HG03139 (cell line): ENCODE results near the gene SMPDL3A.
A peak's percentile ranks its signal among the peaks of the same experiment; 100 is the strongest.

ENCODE experiments used
- ATAC-seq: cut with Tn5 transposase; IDR thresholded peaks from one replicate; pipeline ENCODE4 v1.9.1; 2021; ENCODE audit not compliant: unreplicated experiment

The SMPDL3A gene

DNA sequence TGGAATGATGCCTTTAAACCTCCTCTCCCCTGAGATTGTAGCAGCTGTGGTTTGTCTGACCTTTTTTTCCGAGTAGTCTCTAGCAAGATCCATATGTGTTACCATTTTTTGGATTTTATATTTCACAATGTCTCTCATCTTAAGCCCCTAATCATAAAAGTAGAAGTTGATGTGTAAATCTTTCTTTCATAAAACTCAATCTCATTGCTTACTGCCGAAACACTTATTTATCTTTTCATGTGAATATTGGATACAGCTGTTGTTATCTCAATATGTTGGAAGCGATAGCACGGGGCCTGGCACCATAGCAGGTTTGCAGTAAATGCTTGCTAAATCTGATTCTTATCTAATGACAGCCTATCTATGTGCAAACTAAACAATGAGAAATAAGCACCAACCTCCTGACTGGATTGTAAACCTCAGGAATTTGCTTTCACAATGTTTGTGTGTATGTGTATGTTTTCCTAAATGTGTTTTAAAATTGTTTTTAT lies 14.2 kb downstream of the SMPDL3A start:
- no peak for ATAC-seq

DNA sequence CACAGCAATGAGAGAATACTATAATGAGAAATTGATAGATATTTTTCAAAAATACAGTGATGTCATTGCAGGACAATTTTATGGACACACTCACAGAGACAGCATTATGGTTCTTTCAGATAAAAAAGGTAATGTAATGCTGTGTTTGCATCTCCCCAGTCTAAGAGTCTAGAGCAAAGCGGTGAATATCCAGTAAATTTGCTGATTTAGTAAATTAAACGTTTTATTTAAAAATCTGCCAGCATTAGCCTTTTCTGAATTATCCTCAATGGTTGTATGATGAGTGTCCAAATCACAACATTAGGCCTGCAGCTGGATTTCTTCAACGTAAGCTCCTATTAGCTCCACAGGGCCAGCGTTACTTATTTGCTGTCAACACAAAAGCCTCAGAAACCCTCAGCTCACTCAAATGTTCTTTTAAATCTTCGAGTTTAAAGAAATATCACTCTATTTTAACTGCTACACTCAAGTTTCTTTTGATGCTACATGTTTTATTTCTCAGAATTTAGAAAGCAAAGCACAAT lies 16.0 kb downstream of the SMPDL3A start:
- no peak for ATAC-seq

DNA sequence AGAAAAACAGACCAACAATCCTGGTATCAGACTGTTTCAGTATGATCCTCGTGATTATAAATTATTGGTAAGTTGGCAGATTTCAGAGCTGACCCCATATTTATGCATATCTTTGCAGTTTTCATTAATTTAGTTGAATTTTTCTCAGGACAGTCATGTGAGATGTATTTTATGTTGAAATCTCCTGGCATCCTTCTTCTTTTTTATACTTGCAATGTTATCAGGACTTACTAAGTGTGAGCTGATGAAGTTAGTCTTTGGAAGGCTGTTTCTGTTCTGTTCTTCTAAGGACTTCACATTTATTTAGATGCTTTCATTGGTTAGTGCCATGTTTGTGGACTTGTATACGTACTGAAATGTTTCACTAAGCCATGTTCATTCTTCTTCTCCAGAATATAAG lies 17.2 kb downstream of the SMPDL3A start:
- no peak for ATAC-seq

DNA sequence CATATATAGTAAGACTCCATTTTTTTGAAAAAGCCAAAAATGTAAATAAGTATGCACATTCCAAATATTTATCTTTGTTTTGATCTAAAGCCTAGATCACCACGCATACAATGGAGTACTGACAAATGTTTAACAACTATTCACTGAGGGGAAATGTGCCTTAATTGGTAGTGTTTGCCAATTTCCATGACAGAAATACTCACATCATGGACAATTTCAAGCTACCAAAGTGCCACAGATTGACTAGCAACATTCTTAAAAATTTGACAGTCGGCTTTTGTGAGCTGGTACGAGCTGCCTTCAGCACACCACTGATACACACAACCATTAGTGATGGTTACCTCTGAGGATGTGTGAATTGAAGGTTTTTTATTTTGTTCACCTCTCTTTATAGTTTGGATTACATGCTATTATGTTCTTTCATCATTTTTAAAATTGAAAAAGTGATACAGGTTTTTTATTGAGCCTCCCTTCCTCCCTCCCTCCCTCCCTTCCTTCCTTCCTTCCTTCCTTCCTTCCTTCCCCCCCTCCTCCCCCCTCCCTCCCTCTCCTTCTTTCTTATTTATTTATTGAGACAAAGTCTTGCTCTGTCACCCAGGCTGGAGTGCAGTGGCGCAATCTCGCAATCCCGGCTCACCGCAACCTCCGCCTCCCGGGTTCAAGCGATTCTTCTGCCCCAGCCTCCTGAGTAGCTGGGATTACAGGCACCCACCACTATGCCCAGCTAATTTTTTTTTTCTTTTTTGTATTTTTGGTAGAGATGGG lies 19.2 kb downstream of the SMPDL3A start:
- ATAC-seq, result no peak

- no peak for ATAC-seq
These were observed 19.9 kb downstream of the SMPDL3A start for GRCh38 chr6:122809001-122809400.

DNA sequence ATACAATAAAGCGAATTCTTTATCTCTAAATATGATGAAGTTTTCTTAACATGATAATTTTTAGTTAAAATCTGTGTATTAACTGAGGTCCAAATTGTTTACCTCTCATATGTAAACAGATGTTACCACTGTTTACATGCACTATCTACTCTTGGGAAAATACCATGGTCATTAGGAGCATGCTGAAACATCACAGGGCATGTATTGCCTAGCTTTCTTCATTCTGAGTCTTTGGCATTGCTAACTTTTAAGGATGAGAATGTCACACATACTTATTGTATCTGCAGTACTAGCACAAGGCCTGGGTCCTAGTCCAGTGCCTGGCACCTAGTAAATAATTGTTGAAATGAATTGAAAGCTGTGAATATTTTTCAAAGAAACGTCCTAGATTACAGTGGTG lies 20.6 kb downstream of the SMPDL3A start:
- no peak for ATAC-seq

DNA sequence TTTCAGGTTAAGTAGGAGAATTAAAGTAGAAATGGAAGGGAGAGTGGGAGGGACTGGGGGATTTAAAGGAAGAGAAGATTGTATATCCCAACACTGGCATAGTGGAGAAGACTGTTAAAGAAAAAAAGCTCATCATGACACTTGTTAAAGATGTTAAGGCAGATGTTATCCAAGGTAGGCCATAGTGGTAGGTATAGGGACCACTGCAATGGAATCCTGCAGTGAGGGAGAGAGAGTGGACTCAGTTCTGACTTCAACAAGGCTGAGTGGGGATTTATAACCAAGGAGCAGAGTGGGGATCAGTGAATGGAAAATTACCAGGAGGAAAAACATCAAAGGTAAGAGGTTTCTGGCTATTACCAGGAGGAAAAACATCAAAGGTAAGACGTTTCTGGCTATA lies 21.1 kb downstream of the SMPDL3A start:
- no peak for ATAC-seq

DNA sequence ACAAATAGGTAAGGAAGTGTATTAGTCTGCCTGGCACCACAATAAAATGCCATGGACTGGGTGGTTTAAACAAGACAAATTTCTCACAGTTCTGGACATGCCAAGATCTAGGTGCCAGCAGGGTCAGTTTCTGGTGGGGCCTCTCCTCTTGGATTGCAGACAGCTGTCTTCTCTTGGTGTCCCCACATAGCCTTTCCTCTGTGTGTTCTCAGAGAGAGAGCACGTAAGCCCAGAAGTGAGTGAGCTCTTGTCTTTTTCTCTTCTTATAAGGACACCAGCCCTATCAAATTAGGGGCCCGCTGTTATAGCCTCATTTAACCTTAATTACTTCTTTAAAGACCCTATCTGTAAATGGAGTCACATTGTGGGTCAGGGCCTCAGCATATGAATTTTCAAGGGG lies 28.3 kb downstream of the SMPDL3A start:
- ATAC-seq, result no peak

DNA sequence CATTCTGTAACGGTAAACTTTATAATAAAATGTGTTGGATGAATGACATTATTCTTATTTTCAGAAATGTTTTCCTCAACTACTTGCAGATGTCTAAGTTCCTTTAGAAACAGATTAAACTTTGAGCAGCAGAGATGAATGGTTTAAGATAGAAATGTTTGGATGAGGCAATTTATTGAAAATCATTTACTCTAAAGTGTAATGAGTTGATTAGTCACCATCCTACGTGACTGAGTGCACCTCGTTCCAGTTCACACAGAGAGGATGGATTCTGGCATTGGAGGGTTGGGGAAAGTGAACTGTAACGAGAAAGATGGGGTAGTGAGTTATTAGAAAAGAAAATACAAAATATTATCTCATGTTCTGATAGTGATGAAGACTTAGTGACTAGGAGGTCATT lies 28.7 kb downstream of the SMPDL3A start:
- ATAC-seq, result no peak

- no peak for ATAC-seq
These were observed 29.8 kb downstream of the SMPDL3A start for GRCh38 chr6:122818866-122819265.

DNA sequence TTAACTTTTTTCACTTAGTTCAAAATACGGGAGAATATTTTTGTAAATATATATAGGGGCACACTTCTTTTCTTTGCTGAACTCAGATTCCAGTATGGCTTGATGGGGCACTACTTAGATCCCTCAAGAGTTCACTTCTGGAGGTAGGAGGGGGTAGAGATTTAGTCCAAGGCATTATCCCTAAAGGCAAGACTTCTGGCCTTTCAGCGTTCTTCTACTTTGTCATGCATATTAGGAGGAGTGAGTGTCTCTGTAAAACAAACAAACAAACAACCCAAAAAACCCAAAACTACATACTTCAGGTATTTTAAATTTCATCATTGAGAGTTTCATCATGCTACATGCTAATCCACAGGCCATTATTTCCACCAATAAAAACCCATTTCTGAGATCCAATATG lies 32.0 kb downstream of the SMPDL3A start:
- ATAC-seq, result no peak

- ATAC-seq, result no peak
These were observed 36.1 kb downstream of the SMPDL3A start for GRCh38 chr6:122825163-122825562.

- ATAC-seq, result no peak
These were observed 40.4 kb downstream of the SMPDL3A start for GRCh38 chr6:122829456-122829855.

DNA sequence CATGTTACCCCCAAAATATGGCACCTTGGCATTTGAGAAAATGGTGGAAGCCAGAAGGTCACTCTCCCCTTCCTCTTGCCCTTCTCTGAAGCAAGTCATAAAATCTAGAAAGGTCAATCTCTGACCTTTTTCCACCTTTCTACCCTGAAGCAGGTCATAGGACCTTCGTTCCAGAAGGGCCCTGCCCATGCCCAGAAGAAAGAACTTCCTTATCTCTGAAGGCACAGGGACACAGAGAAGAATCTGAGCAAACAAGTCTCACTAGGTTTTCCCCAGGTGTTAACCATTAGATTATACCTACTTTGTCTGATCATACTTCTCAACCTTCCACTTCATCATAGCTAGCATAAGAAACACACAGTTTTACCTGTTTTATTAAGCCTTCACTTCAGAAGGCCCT lies 42.5 kb downstream of the SMPDL3A start:
- no peak for ATAC-seq

DNA sequence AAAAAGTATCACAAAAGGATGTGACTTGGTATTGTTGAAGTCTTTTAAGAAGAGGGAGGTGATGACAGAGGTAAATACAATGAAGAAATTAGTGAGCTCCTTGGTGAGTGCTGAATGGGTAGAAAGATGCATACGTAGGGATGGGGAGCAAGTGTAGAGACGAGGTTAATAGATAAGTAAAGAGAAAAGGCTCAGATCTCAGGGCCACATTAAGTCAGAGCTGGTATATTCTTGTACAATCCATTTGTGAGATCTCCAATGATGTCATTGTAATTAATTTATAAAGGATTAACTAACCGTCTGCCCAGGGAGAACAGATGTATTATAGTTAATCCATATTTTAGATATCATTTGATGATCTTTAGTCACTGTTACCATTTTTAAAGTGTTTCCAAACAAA lies 43.4 kb downstream of the SMPDL3A start:
- no peak for ATAC-seq

- no peak for ATAC-seq
These were observed 44.0 kb downstream of the SMPDL3A start for GRCh38 chr6:122833021-122833491.

DNA sequence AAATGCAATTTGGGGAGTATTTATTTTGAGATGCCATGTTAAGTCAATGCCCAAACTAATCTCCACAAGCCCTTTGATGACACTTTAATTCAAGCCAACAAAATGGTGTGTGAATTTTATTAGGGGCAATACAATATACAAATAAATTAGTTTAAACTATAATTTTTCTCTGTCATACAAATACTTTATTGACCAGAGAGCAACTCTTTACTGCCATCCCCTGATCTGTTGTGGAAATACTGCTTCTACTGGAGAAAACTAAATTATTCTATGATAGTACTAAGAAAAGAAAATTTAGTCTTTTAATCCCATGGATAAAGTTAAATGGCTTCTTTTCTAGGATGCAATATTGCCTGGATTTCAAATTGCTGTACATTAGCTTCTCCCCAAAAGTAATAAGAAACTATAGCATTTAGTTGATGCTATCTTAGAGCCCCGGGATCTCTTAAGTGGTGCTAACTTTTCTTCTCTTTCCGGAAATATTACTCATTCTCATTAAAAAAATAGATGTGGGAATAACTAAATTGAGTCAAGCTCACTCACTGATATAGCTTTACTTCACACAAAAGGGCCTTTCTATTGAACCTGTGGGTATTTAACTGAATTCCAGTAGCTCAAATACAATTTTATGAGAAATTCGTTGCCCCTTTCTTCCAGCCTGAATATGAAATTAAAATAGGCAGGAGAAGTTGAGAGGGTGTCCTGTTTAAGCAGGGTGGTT lies 49.2 kb downstream of the SMPDL3A start:
- no peak for ATAC-seq

- ATAC-seq, result peak; percentile 97
These were observed 50.4 kb downstream of the SMPDL3A start for GRCh38 chr6:122839472-122839871.

DNA sequence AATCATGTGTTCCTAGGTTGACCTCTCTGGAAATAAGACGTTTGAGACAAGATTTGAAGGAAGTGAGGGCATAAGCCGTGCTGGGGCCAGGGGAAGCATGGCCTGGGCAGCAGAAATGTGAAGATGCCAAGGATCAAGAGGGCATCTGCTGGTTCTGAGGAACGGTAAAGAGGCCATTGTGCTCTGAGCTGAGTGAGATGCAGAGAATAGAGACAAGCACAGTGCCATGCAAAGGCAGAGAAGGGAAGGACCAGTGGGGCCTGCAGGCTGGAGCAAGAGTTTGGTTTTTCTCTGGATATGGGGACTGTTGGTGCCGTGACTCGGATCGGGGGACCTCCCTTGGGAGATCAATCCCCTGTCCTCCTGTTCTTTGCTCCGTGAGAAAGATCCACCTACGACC lies 50.8 kb downstream of the SMPDL3A start:
- ATAC-seq, result peak; percentile 15

GRCh38 chr6:122845464-122845863 lies 56.4 kb downstream of the SMPDL3A start:
- no peak for ATAC-seq

- ATAC-seq, result no peak
These were observed 57.0 kb downstream of the SMPDL3A start for GRCh38 chr6:122845916-122846612.
